ENCODE measurements around the gene CMTM5. TPM values are rescaled to one million over a fixed set of nuclear protein-coding genes. Genes with fewer than 3 reads are reported as not detected.

CMTM5 gene
- total and polyA plus RNA-seq, 4 donors, result 0.50 to 4.1 (median 1.5) TPM; not detected in 1

DNA sequence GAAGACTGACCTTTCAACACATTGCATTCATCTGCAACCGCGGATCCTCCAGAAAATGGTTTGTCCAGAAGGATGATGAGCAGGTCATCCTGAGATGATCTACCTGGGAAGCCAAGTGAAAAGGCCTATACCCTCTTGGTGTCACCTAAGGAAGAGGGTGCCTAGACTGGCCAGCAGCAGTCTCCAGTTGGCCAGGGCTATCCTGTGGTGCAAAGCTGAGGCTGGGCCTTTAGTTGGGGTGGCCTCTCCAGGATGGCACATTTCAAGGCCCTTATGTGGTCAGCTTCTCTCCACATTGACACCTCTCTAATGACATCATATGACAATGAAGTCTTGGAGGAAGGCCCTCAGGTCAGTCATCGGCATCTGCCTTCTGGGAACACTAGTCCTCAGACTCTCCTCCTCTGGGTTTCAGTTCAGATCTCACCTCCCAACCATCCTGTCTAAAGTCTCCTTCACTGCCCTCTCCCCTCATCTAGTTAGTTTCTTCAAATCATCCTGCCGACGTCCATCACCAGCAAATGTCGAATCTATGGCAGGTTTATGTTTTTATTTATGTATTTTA, 20.9 kb upstream of the CMTM5 start:
- Histone ChIP-seq H3K4me3 (ENCODE audit: low read length in 2 of 2) (no peak overlapping the region), H3K9me3 (ENCODE audit: control insufficient read depth, low read length) (no peaks in the 10 kb centered on the region), H3K4me1 (ENCODE audit: control insufficient read depth in 1 of 2, insufficient read depth in 2 of 2, low read length in 2 of 2) (no peaks in the 10 kb centered on the region), H3K36me3 (ENCODE audit: control insufficient read depth in 1 of 2, insufficient read depth in 2 of 2, low read length in 1 of 2) (peaks cover 0 to 3% of the 10 kb centered on the region in 2 donors), H3K27ac (ENCODE audit: low read depth in 1 of 2, low read length in 2 of 2) (no peak overlapping the region), H3K27me3 (ENCODE audit: control insufficient read depth in 1 of 2, insufficient read depth in 2 of 2, low read length in 1 of 2) (no peaks in the 10 kb centered on the region)
- 80% methylated on average over 6 of the region's 6 CpGs for WGBS, 2 donors
- intact Hi-C loops (cut with DNase I), result loop anchor here in 1 of 2 donors (10.0 kb wide), 1 partner anchor 109 kb away; the partner anchor contains the start of gene NGDN
- ATAC-seq (ENCODE audit: low FRiP score), result no peak
- DNase-seq, result peak in 1 of 2 donors; percentile 16

DNA sequence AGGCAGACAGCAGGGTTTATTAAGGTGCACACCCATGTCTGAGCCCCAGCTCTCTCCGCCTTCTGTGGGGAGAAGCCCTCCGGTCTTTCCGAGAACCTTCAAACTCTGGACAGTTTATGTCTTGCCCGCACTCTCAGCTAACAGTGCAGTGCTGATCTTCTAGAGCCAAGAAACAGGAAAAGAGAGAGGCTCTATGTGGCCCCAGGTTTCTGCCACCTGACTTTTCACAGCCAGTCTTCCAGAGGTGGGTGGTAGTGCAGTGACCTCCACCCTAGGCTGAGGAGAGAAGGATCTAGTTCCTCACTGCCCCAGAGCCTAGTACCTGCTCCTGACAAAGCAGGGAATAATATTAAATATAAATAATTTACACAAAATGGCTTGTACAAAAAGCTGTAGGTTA, 20.2 kb upstream of the CMTM5 start:
- no peak overlapping the region for H3K27ac ChIP-seq (ENCODE audit: low read depth in 1 of 2, low read length in 2 of 2)
- H3K4me1 ChIP-seq (ENCODE audit: control insufficient read depth in 1 of 2, insufficient read depth in 2 of 2, low read length in 2 of 2), result no peaks in the 10 kb centered on the region
- WGBS, 2 donors, result 89 to 91% methylated on average over 4 of the region's 4 CpGs
- no peak for ATAC-seq (ENCODE audit: low FRiP score)
- no peak overlapping the region for H3K4me3 ChIP-seq (ENCODE audit: low read length in 2 of 2)
- no peaks in the 10 kb centered on the region for H3K9me3 ChIP-seq (ENCODE audit: control insufficient read depth, low read length)
- intact Hi-C loops (cut with DNase I), result loop anchor here in 1 of 2 donors (10.0 kb wide), 1 partner anchor 108 kb away; the partner anchor contains the start of gene NGDN
- H3K27me3 ChIP-seq (ENCODE audit: control insufficient read depth in 1 of 2, insufficient read depth in 2 of 2, low read length in 1 of 2), result no peaks in the 10 kb centered on the region
- H3K36me3 ChIP-seq (ENCODE audit: control insufficient read depth in 1 of 2, insufficient read depth in 2 of 2, low read length in 1 of 2), result peaks cover 0 to 3% of the 10 kb centered on the region in 2 donors
- peak in 1 of 2 donors; percentile 14 for DNase-seq

DNA sequence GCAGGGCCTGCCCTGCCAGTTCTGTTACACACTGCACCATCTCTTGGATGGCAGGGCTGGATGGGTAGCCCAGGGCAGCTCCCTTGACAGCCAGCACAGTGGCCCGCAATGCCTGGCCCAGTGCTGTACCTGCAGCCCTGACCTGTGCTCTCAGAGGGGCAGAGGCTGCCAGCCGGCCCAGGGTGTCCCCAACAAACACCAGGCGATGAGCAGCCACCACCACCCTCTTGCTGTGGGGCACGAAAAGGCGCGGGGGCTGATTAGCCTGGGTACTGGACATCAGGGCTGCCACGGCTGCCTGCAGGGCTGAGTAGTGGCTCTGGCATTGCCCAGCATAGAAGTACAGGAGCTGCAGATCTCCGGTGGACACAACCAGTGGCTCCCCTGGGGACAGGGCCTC, 19.6 kb upstream of the CMTM5 start:
- Histone ChIP-seq H3K36me3 (ENCODE audit: control insufficient read depth in 1 of 2, insufficient read depth in 2 of 2, low read length in 1 of 2) (peaks cover 0 to 3% of the 10 kb centered on the region in 2 donors), H3K27ac (ENCODE audit: low read depth in 1 of 2, low read length in 2 of 2) (no peak overlapping the region), H3K4me1 (ENCODE audit: control insufficient read depth in 1 of 2, insufficient read depth in 2 of 2, low read length in 2 of 2) (no peaks in the 10 kb centered on the region), H3K9me3 (ENCODE audit: control insufficient read depth, low read length) (no peaks in the 10 kb centered on the region), H3K4me3 (ENCODE audit: low read length in 2 of 2) (no peak overlapping the region), H3K27me3 (ENCODE audit: control insufficient read depth in 1 of 2, insufficient read depth in 2 of 2, low read length in 1 of 2) (no peaks in the 10 kb centered on the region)
- 81 to 87% methylated on average over 8 of the region's 8 CpGs for WGBS, 2 donors
- intact Hi-C loops (cut with DNase I), result loop anchor here in 1 of 2 donors (10.0 kb wide), 1 partner anchor 108 kb away; the partner anchor contains the start of gene NGDN
- ATAC-seq (ENCODE audit: low FRiP score) (no peak), DNase-seq (peak in 1 of 2 donors; percentile 67)

DNA sequence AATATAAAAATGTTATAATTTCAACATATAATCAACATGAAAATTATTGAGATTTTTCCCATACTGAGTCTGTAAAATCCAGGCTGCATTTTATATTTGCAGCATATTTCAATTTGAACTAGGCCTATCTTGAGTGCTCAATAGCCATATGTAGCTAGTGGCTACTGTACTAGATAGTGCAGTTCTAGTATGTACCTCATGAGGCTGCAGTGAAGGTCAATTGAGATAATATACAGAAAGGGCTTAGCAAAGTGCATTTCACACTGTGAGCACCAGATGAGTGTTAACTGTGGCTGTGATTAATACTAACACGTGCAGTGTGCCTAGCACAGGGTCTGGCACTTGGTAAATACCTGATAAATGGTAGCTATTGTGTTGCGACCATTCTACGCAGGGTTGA, 18.8 kb upstream of the CMTM5 start:
- ATAC-seq (ENCODE audit: low FRiP score), result no peak
- intact Hi-C loops (cut with DNase I), result loop anchor here in 1 of 2 donors (10.0 kb wide), 1 partner anchor 107 kb away; the partner anchor contains the start of gene NGDN

DNA sequence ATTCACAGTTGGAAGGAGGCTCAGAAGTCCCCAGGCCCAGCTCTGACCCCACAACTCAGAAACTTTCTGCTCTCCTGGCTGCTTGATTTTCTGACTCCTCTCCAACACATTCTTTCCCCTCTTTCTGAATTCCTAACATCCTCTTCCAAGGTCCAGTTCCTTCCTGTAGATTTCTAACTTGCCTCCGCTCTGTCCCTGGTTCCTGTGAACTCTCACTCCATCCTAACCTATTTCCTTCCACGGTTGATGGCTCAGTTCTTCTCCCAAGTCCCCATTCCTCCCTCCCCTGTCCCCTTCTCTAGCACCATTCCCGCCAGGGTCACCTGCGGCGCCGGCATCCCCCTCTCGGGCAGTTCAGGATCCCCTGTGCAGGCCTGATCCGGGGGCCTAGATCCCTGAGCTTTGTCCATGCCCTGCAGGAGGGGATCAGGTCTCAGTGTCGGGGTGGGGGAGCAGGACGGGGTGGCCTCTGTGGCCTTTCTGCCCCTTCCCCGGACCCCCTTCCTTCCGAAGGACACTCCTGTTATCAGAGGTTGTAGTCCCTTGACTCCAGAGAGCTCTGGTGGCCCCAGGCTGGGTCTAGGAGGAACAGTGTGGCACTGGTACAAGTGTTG, 18.2 kb upstream of the CMTM5 start:
- WGBS, 2 donors, result 85 to 89% methylated on average over 12 of the region's 12 CpGs
- H3K27ac ChIP-seq (ENCODE audit: low read depth in 1 of 2, low read length in 2 of 2), result no peak overlapping the region
- intact Hi-C loops (cut with DNase I), result loop anchor here in 1 of 2 donors (10.0 kb wide), 1 partner anchor 106 kb away; the partner anchor contains the start of gene NGDN
- ATAC-seq (ENCODE audit: low FRiP score), result no peak
- DNase-seq, result peak in 1 of 2 donors; percentile 53
- no peaks in the 10 kb centered on the region for H3K4me1 ChIP-seq (ENCODE audit: control insufficient read depth in 1 of 2, insufficient read depth in 2 of 2, low read length in 2 of 2)
- no peaks in the 10 kb centered on the region for H3K9me3 ChIP-seq (ENCODE audit: control insufficient read depth, low read length)
- H3K27me3 ChIP-seq (ENCODE audit: control insufficient read depth in 1 of 2, insufficient read depth in 2 of 2, low read length in 1 of 2), result no peaks in the 10 kb centered on the region
- H3K4me3 ChIP-seq (ENCODE audit: low read length in 2 of 2), result no peak overlapping the region
- peaks cover 0 to 3% of the 10 kb centered on the region in 2 donors for H3K36me3 ChIP-seq (ENCODE audit: control insufficient read depth in 1 of 2, insufficient read depth in 2 of 2, low read length in 1 of 2)

More for the DNA sequence above, 18.8 kb upstream of the CMTM5 start:
- Histone ChIP-seq H3K27me3 (ENCODE audit: control insufficient read depth in 1 of 2, insufficient read depth in 2 of 2, low read length in 1 of 2) (no peaks in the 10 kb centered on the region), H3K36me3 (ENCODE audit: control insufficient read depth in 1 of 2, insufficient read depth in 2 of 2, low read length in 1 of 2) (peaks cover 0 to 3% of the 10 kb centered on the region in 2 donors), H3K4me3 (ENCODE audit: low read length in 2 of 2) (no peak overlapping the region), H3K27ac (ENCODE audit: low read depth in 1 of 2, low read length in 2 of 2) (no peak overlapping the region), H3K4me1 (ENCODE audit: control insufficient read depth in 1 of 2, insufficient read depth in 2 of 2, low read length in 2 of 2) (no peaks in the 10 kb centered on the region), H3K9me3 (ENCODE audit: control insufficient read depth, low read length) (no peaks in the 10 kb centered on the region)
- WGBS, 2 donors, result 79 to 82% methylated on average over 3 of the region's 3 CpGs
- DNase-seq, result no peak

DNA sequence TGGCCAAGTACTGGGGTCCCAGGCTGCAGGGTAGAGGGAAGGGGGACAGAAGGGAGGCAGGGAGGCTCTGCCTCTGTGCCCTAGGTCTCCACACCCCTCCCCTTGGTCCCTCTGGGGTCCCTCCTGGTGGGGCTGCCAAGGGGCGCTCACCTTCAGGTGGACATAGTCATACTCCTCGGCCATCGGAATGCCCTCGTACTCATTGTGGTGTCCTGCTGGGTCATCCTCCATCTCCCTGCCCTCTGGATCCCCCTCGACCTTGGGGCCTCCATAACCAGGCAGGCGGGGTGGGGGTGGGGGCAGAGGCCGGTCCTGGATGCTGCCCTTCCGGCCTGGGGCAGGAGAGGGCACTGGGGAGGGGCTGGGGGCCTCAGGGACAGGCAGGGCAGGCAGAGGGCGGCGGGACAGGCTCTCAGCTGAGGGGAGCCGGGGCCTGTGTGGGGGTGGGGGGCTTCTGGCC, 17.6 kb upstream of the CMTM5 start:
- Histone ChIP-seq H3K9me3 (ENCODE audit: control insufficient read depth, low read length) (no peaks in the 10 kb centered on the region), H3K4me3 (ENCODE audit: low read length in 2 of 2) (no peak overlapping the region), H3K4me1 (ENCODE audit: control insufficient read depth in 1 of 2, insufficient read depth in 2 of 2, low read length in 2 of 2) (no peaks in the 10 kb centered on the region), H3K27ac (ENCODE audit: low read depth in 1 of 2, low read length in 2 of 2) (no peak overlapping the region), H3K36me3 (ENCODE audit: control insufficient read depth in 1 of 2, insufficient read depth in 2 of 2, low read length in 1 of 2) (peaks cover 0 to 3% of the 10 kb centered on the region in 2 donors), H3K27me3 (ENCODE audit: control insufficient read depth in 1 of 2, insufficient read depth in 2 of 2, low read length in 1 of 2) (no peaks in the 10 kb centered on the region)
- intact Hi-C loops (cut with DNase I), result loop anchor here in 1 of 2 donors (10.0 kb wide), 1 partner anchor 106 kb away; the partner anchor contains the start of gene NGDN
- no peak for ATAC-seq (ENCODE audit: low FRiP score)
- DNase-seq, result peak in 1 of 2 donors; percentile 39
- WGBS, 2 donors, result 82 to 83% methylated on average over 10 to 11 of the region's 11 CpGs

DNA sequence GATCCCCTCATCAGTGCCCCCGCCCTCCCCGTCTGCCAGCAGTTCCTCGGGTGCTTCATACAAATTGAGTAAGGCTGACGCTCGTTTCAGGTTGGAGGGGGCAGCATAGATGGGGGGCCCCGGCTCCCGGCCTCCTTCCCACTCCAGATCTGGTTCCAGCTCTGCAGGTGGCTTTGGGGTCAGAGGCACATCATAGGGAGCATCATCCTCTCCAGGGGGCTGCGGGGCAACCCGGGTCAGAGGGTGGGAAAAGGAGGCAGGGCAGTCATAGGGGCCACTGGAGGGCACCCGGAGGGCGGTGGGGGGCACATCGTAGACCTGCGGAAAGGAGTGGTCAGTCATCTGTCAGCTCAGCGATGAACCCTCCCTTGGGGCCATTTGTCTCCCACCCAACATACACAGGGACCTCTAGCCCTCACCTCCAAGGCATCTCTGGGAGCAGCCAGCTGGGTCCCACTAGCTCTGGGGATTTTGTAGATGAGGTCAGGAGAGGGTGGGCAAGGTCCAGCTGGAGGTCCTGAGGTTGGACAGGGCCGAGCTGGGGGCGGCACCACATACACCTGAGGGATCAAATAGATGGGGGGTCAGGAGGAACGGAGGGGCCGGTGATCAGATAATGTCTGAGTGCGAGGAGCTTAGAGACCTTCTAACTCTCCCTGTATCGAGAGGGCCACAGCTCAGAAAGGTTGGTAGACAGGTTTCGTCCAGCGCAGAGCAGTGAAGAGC, 17.0 kb upstream of the CMTM5 start:
- H3K4me3 ChIP-seq (ENCODE audit: low read length in 2 of 2), result no peak overlapping the region
- no peak overlapping the region for H3K27ac ChIP-seq (ENCODE audit: low read depth in 1 of 2, low read length in 2 of 2)
- ATAC-seq (ENCODE audit: low FRiP score), result no peak
- H3K36me3 ChIP-seq (ENCODE audit: control insufficient read depth in 1 of 2, insufficient read depth in 2 of 2, low read length in 1 of 2), result peaks cover 0 to 3% of the 10 kb centered on the region in 2 donors
- H3K27me3 ChIP-seq (ENCODE audit: control insufficient read depth in 1 of 2, insufficient read depth in 2 of 2, low read length in 1 of 2), result no peaks in the 10 kb centered on the region
- intact Hi-C loops (cut with DNase I), result loop anchor here in 1 of 2 donors (10.0 kb wide), 1 partner anchor 105 kb away; the partner anchor contains the start of gene NGDN
- 85 to 86% methylated on average over 22 of the region's 22 CpGs for WGBS, 2 donors
- no peaks in the 10 kb centered on the region for H3K4me1 ChIP-seq (ENCODE audit: control insufficient read depth in 1 of 2, insufficient read depth in 2 of 2, low read length in 2 of 2)
- peak in 1 of 2 donors; percentile 51 for DNase-seq
- no peaks in the 10 kb centered on the region for H3K9me3 ChIP-seq (ENCODE audit: control insufficient read depth, low read length)

DNA sequence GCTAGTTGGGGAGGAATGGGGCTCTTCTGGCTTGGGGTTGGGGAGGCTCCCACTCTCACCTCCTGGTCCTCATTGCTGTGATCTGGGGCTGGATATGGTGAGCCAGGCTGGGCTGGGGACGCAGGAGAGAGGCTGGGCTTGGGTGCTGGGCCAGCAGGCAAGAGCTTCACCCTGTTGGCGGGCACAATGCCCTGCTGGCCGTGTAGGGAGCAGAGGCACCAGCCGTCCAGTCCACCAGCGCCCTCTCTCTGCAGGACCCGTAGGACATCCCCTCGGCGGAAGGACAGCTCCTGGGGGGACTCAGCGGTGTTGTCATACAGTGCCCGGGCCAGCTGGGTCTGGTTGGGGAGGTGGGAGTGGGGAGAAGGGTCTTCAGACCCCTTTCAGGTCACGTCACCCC, 16.4 kb upstream of the CMTM5 start:
- H3K4me3 ChIP-seq (ENCODE audit: low read length in 2 of 2), result no peak overlapping the region
- 52 to 56% methylated on average over 11 of the region's 11 CpGs for WGBS, 2 donors
- no peaks in the 10 kb centered on the region for H3K4me1 ChIP-seq (ENCODE audit: control insufficient read depth in 1 of 2, insufficient read depth in 2 of 2, low read length in 2 of 2)
- H3K9me3 ChIP-seq (ENCODE audit: control insufficient read depth, low read length), result no peaks in the 10 kb centered on the region
- no peak for DNase-seq
- H3K27me3 ChIP-seq (ENCODE audit: control insufficient read depth in 1 of 2, insufficient read depth in 2 of 2, low read length in 1 of 2), result no peaks in the 10 kb centered on the region
- ATAC-seq (ENCODE audit: low FRiP score), result no peak
- intact Hi-C loops (cut with DNase I), result no loop called here
- H3K27ac ChIP-seq (ENCODE audit: low read depth in 1 of 2, low read length in 2 of 2), result no peak overlapping the region
- peaks cover 0 to 3% of the 10 kb centered on the region in 2 donors for H3K36me3 ChIP-seq (ENCODE audit: control insufficient read depth in 1 of 2, insufficient read depth in 2 of 2, low read length in 1 of 2)

Data from aorta (tissue), 5 donors.